RPMI7951 (cell line): ENCODE measurements around the gene CAMSAP1. TPM values are rescaled to one million over a fixed set of nuclear protein-coding genes. Genes with fewer than 3 reads are reported as not detected.

Experiments used
- DNase-seq: peaks from one replicate; pipeline ENCODE4 v3.0.0-alpha.2; 2012; ENCODE audit warnings: low read depth
- total RNA-seq: library from RNA; depleted of rRNA; stranded (reverse); fragments of >200 nt; shearing (Covaris generic); gene quantifications from 2 replicates; pipeline ENCODE4 v1.2.3, GENCODE V29; 2014

The CAMSAP1 gene
- total RNA-seq, 1 experiment from 2014 or later = 6.2 TPM

- DNase-seq = no peak
Measured at GRCh38 chr9:135840539-135840938, 66.8 kb downstream of the CAMSAP1 start.

GRCh38 chr9:135840107-135840506, 67.2 kb downstream of the CAMSAP1 start:
- no peak for DNase-seq

- no peak for DNase-seq
Measured at GRCh38 chr9:135839516-135839915, 67.8 kb downstream of the CAMSAP1 start.

GRCh38 chr9:135835131-135835530, 72.2 kb downstream of the CAMSAP1 start:
- DNase-seq = no peak

GRCh38 chr9:135833864-135834263, 73.5 kb downstream of the CAMSAP1 start:
- no peak for DNase-seq

GRCh38 chr9:135830496-135830895, 76.8 kb downstream of the CAMSAP1 start:
- DNase-seq = no peak

- DNase-seq = no peak
Measured at GRCh38 chr9:135828656-135829055, 78.7 kb downstream of the CAMSAP1 start.

- DNase-seq = no peak
Measured at GRCh38 chr9:135827866-135828580, 79.3 kb downstream of the CAMSAP1 start.

- no peak for DNase-seq
Measured at GRCh38 chr9:135827301-135827700, 80.0 kb downstream of the CAMSAP1 start.

- DNase-seq = no peak
Measured at GRCh38 chr9:135826188-135826545, 81.2 kb downstream of the CAMSAP1 start.

GRCh38 chr9:135825435-135826187, 81.7 kb downstream of the CAMSAP1 start:
- DNase-seq = no peak

- DNase-seq = no peak
Measured at GRCh38 chr9:135823036-135823435, 84.3 kb downstream of the CAMSAP1 start.

GRCh38 chr9:135822374-135822755, 85.0 kb downstream of the CAMSAP1 start:
- no peak for DNase-seq

GRCh38 chr9:135821733-135822373, 85.5 kb downstream of the CAMSAP1 start:
- DNase-seq = no peak

- no peak for DNase-seq
Measured at GRCh38 chr9:135821116-135821515, 86.2 kb downstream of the CAMSAP1 start.

- DNase-seq = no peak
Measured at GRCh38 chr9:135820661-135821060, 86.7 kb downstream of the CAMSAP1 start.

GRCh38 chr9:135819905-135820304, 87.4 kb downstream of the CAMSAP1 start:
- no peak for DNase-seq

GRCh38 chr9:135818718-135819475, 88.4 kb downstream of the CAMSAP1 start:
- no peak for DNase-seq

- DNase-seq = no peak
Measured at GRCh38 chr9:135817951-135818717, 89.2 kb downstream of the CAMSAP1 start.

GRCh38 chr9:135816651-135816970, 90.7 kb downstream of the CAMSAP1 start:
- no peak for DNase-seq

- DNase-seq = no peak
Measured at GRCh38 chr9:135815830-135816650, 91.3 kb downstream of the CAMSAP1 start.
